Measurements from ENCODE around the gene ENDOD1. TPM values are rescaled to one million over a fixed set of nuclear protein-coding genes. Genes with fewer than 3 reads are reported as not detected.
"Not testable (repeated sequence)": the region's sequence is repeated elsewhere in the genome, so short reads cannot be mapped to it uniquely, and the experiment has no call there.

The ENDOD1 gene
- total and polyA plus RNA-seq, 2 donors, result 4.2 to 9.2 TPM

GRCh38 chr11:95128602-95129001 is 39.0 kb downstream of the ENDOD1 start:
- Histone ChIP-seq H3K27ac (ENCODE audit: low read depth in 1 of 2, low read length in 1 of 2) (no peak overlapping the region), H3K4me1 (ENCODE audit: control insufficient read depth in 2 of 2, insufficient read depth in 2 of 2, low read length in 2 of 2) (no peaks in the 10 kb centered on the region), H3K9me3 (ENCODE audit: control insufficient read depth in 2 of 2, insufficient read depth in 1 of 2, low read length in 1 of 2) (no peaks in the 10 kb centered on the region), H3K4me3 (ENCODE audit: low read length in 2 of 2) (no peak overlapping the region), H3K27me3 (ENCODE audit: control insufficient read depth in 2 of 2, insufficient read depth in 1 of 2, low read length in 1 of 2) (no peaks in the 10 kb centered on the region), H3K36me3 (ENCODE audit: control insufficient read depth in 2 of 2, insufficient read depth in 2 of 2, low read length in 1 of 2) (peaks cover 0 to 4% of the 10 kb centered on the region in 2 donors)
- DNase-seq (ENCODE audit: low read depth in 6 of 9, low spot score in 9 of 9), result no peak
- WGBS, result 86% methylated on average over 3 of the region's 3 CpGs

GRCh38 chr11:95132956-95133355 is 43.3 kb downstream of the ENDOD1 start:
- no peak overlapping the region for H3K27ac ChIP-seq (ENCODE audit: low read depth in 1 of 2, low read length in 1 of 2)
- no peaks in the 10 kb centered on the region for H3K9me3 ChIP-seq (ENCODE audit: control insufficient read depth in 2 of 2, insufficient read depth in 1 of 2, low read length in 1 of 2)
- WGBS, result 68% methylated on average over 2 of the region's 2 CpGs
- H3K27me3 ChIP-seq (ENCODE audit: control insufficient read depth in 2 of 2, insufficient read depth in 1 of 2, low read length in 1 of 2), result no peaks in the 10 kb centered on the region
- no peak overlapping the region for H3K4me3 ChIP-seq (ENCODE audit: low read length in 2 of 2)
- H3K36me3 ChIP-seq (ENCODE audit: control insufficient read depth in 2 of 2, insufficient read depth in 2 of 2, low read length in 1 of 2), result peaks cover 0 to 4% of the 10 kb centered on the region in 2 donors
- no peaks in the 10 kb centered on the region for H3K4me1 ChIP-seq (ENCODE audit: control insufficient read depth in 2 of 2, insufficient read depth in 2 of 2, low read length in 2 of 2)
- no peak for DNase-seq (ENCODE audit: low read depth in 6 of 9, low spot score in 9 of 9)

- Histone ChIP-seq H3K36me3 (ENCODE audit: control insufficient read depth in 2 of 2, insufficient read depth in 2 of 2, low read length in 1 of 2) (no peaks in the 10 kb centered on the region), H3K27me3 (ENCODE audit: control insufficient read depth in 2 of 2, insufficient read depth in 1 of 2, low read length in 1 of 2) (no peaks in the 10 kb centered on the region), H3K9me3 (ENCODE audit: control insufficient read depth in 2 of 2, insufficient read depth in 1 of 2, low read length in 1 of 2) (no peaks in the 10 kb centered on the region), H3K4me1 (ENCODE audit: control insufficient read depth in 2 of 2, insufficient read depth in 2 of 2, low read length in 2 of 2) (no peaks in the 10 kb centered on the region), H3K4me3 (ENCODE audit: low read length in 2 of 2) (no peak overlapping the region), H3K27ac (ENCODE audit: low read depth in 1 of 2, low read length in 1 of 2) (no peak overlapping the region)
- 88% methylated on average over 5 of the region's 5 CpGs for WGBS
- no peak for DNase-seq (ENCODE audit: low read depth in 6 of 9, low spot score in 9 of 9)
Observed at GRCh38 chr11:95134491-95134890, 44.8 kb downstream of the ENDOD1 start.

DNA sequence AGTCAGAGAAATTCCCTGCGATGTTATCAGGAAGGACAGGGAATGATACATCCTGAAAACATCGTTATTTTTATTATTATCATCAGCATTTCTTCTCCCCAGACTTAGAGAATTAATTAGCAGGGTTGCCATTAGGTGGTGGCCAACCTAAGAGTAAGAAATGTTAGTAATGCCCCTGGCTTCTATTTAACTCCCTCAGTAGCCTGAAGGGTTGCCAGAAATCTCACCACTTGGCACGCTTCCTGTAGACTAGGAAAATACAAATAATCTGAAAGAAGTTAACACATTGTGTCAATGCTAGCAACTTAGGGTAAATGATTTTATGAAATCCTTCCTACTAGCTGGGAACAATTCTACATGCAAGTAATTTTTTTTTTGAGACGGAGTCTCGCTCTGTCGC is 45.5 kb downstream of the ENDOD1 start:
- H3K27me3 ChIP-seq (ENCODE audit: control insufficient read depth in 2 of 2, insufficient read depth in 1 of 2, low read length in 1 of 2), result no peaks in the 10 kb centered on the region
- no peak for DNase-seq (ENCODE audit: low read depth in 6 of 9, low spot score in 9 of 9)
- no peaks in the 10 kb centered on the region for H3K9me3 ChIP-seq (ENCODE audit: control insufficient read depth in 2 of 2, insufficient read depth in 1 of 2, low read length in 1 of 2)
- H3K4me3 ChIP-seq (ENCODE audit: low read length in 2 of 2), result no peak overlapping the region
- H3K27ac ChIP-seq (ENCODE audit: low read depth in 1 of 2, low read length in 1 of 2), result no peak overlapping the region
- no peaks in the 10 kb centered on the region for H3K36me3 ChIP-seq (ENCODE audit: control insufficient read depth in 2 of 2, insufficient read depth in 2 of 2, low read length in 1 of 2)
- H3K4me1 ChIP-seq (ENCODE audit: control insufficient read depth in 2 of 2, insufficient read depth in 2 of 2, low read length in 2 of 2), result no peaks in the 10 kb centered on the region
- WGBS, result 93% methylated on average over 6 of the region's 6 CpGs

DNA sequence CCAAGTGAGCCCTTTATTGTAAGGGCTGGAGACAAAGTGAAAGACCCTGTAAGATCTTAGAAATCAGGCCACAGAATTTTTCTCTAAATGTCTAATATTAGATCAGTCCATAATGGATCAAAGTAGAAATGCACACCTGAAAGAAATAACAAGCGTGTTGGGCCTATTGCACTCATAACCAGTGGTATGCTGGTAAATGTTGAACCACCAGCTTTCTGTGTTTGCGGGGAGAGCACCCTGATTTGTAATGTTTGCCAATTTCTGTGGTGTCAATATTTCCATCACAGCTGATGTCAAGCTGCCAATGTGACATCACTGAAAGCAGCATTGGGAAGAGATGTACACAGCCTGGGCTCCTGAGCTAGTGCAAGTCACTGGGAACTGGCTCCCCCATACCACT is 46.2 kb downstream of the ENDOD1 start:
- no peaks in the 10 kb centered on the region for H3K36me3 ChIP-seq (ENCODE audit: control insufficient read depth in 2 of 2, insufficient read depth in 2 of 2, low read length in 1 of 2)
- H3K27me3 ChIP-seq (ENCODE audit: control insufficient read depth in 2 of 2, insufficient read depth in 1 of 2, low read length in 1 of 2), result no peaks in the 10 kb centered on the region
- H3K4me1 ChIP-seq (ENCODE audit: control insufficient read depth in 2 of 2, insufficient read depth in 2 of 2, low read length in 2 of 2), result no peaks in the 10 kb centered on the region
- H3K4me3 ChIP-seq (ENCODE audit: low read length in 2 of 2), result no peak overlapping the region
- H3K27ac ChIP-seq (ENCODE audit: low read depth in 1 of 2, low read length in 1 of 2), result no peak overlapping the region
- no peak for DNase-seq (ENCODE audit: low read depth in 6 of 9, low spot score in 9 of 9)
- no peaks in the 10 kb centered on the region for H3K9me3 ChIP-seq (ENCODE audit: control insufficient read depth in 2 of 2, insufficient read depth in 1 of 2, low read length in 1 of 2)
- WGBS, result 96% methylated on average over 2 of the region's 2 CpGs

DNA sequence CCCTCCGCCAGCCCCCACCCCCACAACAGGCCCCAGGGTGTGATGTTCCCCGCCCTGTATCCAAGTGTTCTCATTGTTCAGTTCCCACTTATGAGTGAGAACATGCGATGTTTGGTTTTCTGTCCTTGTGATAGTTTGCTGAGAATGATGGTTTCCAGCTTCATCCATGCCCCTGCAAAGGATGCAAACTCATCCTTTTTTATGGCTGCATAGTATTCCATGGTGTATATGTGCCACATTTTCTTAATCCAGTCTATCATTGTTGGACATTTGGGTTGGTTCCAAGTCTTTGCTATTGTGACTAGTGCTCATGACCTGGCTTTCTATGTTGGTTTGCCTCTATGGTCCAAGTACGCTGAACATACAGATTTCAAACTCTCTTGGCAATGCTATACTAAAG is 47.1 kb downstream of the ENDOD1 start:
- H3K4me3 ChIP-seq (ENCODE audit: low read length in 2 of 2); DNase-seq (ENCODE audit: low read depth in 6 of 9, low spot score in 9 of 9); H3K9me3 ChIP-seq (ENCODE audit: control insufficient read depth in 2 of 2, insufficient read depth in 1 of 2, low read length in 1 of 2); H3K36me3 ChIP-seq (ENCODE audit: control insufficient read depth in 2 of 2, insufficient read depth in 2 of 2, low read length in 1 of 2); H3K4me1 ChIP-seq (ENCODE audit: control insufficient read depth in 2 of 2, insufficient read depth in 2 of 2, low read length in 2 of 2); H3K27me3 ChIP-seq (ENCODE audit: control insufficient read depth in 2 of 2, insufficient read depth in 1 of 2, low read length in 1 of 2); H3K27ac ChIP-seq (ENCODE audit: low read depth in 1 of 2, low read length in 1 of 2): not testable (repeated sequence)
- WGBS, result 98% methylated on average over 4 of the region's 4 CpGs

GRCh38 chr11:95137299-95137698 is 47.7 kb downstream of the ENDOD1 start:
- Histone ChIP-seq H3K4me3 (ENCODE audit: low read length in 2 of 2) (no peak overlapping the region), H3K27me3 (ENCODE audit: control insufficient read depth in 2 of 2, insufficient read depth in 1 of 2, low read length in 1 of 2) (peaks cover 0 to under 1% of the 10 kb centered on the region in 2 donors), H3K4me1 (ENCODE audit: control insufficient read depth in 2 of 2, insufficient read depth in 2 of 2, low read length in 2 of 2) (no peaks in the 10 kb centered on the region), H3K36me3 (ENCODE audit: control insufficient read depth in 2 of 2, insufficient read depth in 2 of 2, low read length in 1 of 2) (no peaks in the 10 kb centered on the region), H3K27ac (ENCODE audit: low read depth in 1 of 2, low read length in 1 of 2) (no peak overlapping the region), H3K9me3 (ENCODE audit: control insufficient read depth in 2 of 2, insufficient read depth in 1 of 2, low read length in 1 of 2) (no peaks in the 10 kb centered on the region)
- DNase-seq (ENCODE audit: low read depth in 6 of 9, low spot score in 9 of 9), result no peak

GRCh38 chr11:95138448-95138847 is 48.8 kb downstream of the ENDOD1 start:
- Histone ChIP-seq H3K4me1 (ENCODE audit: control insufficient read depth in 2 of 2, insufficient read depth in 2 of 2, low read length in 2 of 2) (no peaks in the 10 kb centered on the region), H3K9me3 (ENCODE audit: control insufficient read depth in 2 of 2, insufficient read depth in 1 of 2, low read length in 1 of 2) (no peaks in the 10 kb centered on the region), H3K4me3 (ENCODE audit: low read length in 2 of 2) (no peak overlapping the region), H3K36me3 (ENCODE audit: control insufficient read depth in 2 of 2, insufficient read depth in 2 of 2, low read length in 1 of 2) (no peaks in the 10 kb centered on the region), H3K27me3 (ENCODE audit: control insufficient read depth in 2 of 2, insufficient read depth in 1 of 2, low read length in 1 of 2) (peaks cover 0 to 3% of the 10 kb centered on the region in 2 donors), H3K27ac (ENCODE audit: low read depth in 1 of 2, low read length in 1 of 2) (no peak overlapping the region)
- 32% methylated on average over 2 of the region's 2 CpGs for WGBS
- DNase-seq (ENCODE audit: low read depth in 6 of 9, low spot score in 9 of 9), result no peak

- no peak for DNase-seq (ENCODE audit: low read depth in 6 of 9, low spot score in 9 of 9)
- no peaks in the 10 kb centered on the region for H3K4me1 ChIP-seq (ENCODE audit: control insufficient read depth in 2 of 2, insufficient read depth in 2 of 2, low read length in 2 of 2)
- H3K27ac ChIP-seq (ENCODE audit: low read depth in 1 of 2, low read length in 1 of 2), result no peak overlapping the region
- 89% methylated on average over 4 of the region's 4 CpGs for WGBS
- H3K36me3 ChIP-seq (ENCODE audit: control insufficient read depth in 2 of 2, insufficient read depth in 2 of 2, low read length in 1 of 2), result no peaks in the 10 kb centered on the region
- H3K4me3 ChIP-seq (ENCODE audit: low read length in 2 of 2), result no peak overlapping the region
- H3K9me3 ChIP-seq (ENCODE audit: control insufficient read depth in 2 of 2, insufficient read depth in 1 of 2, low read length in 1 of 2), result no peaks in the 10 kb centered on the region
- H3K27me3 ChIP-seq (ENCODE audit: control insufficient read depth in 2 of 2, insufficient read depth in 1 of 2, low read length in 1 of 2), result peaks cover 0 to 3% of the 10 kb centered on the region in 2 donors
Observed at GRCh38 chr11:95140397-95141033, 50.9 kb downstream of the ENDOD1 start.
